ENCODE measurements around the gene HNF4A. TPM values are rescaled to one million over a fixed set of nuclear protein-coding genes. Genes with fewer than 3 reads are reported as not detected.

The HNF4A gene
- total RNA-seq, 6 experiments from 2014 or later, result not detected

- H3K9me3 Mint-ChIP-seq, result no peaks in the 10 kb centered on the region
- no peak overlapping the region for H3K4me3 Mint-ChIP-seq
- no peak for DNase-seq
- no peaks in the 10 kb centered on the region for H3K36me3 Mint-ChIP-seq (ENCODE audit: low read depth)
- H3K27ac Mint-ChIP-seq, result no peak overlapping the region
- no peak for TF ChIP-seq CTCF (IDR thresholded peaks at IDR 0.05)
- H3K27me3 Mint-ChIP-seq (ENCODE audit: insufficient read depth), result peaks cover 47% of the 10 kb centered on the region
- H3K4me1 Mint-ChIP-seq (ENCODE audit: low read depth), result peaks cover 14% of the 10 kb centered on the region
Measured at GRCh38 chr20:44392776-44393607, 37.5 kb downstream of the HNF4A start.

GRCh38 chr20:44393608-44394451, 38.3 kb downstream of the HNF4A start:
- no peaks in the 10 kb centered on the region for H3K9me3 Mint-ChIP-seq
- DNase-seq, result no peak
- peaks cover 15% of the 10 kb centered on the region for H3K4me1 Mint-ChIP-seq (ENCODE audit: low read depth)
- TF ChIP-seq CTCF (IDR thresholded peaks at IDR 0.05), result no peak
- H3K27me3 Mint-ChIP-seq (ENCODE audit: insufficient read depth), result peaks cover 48% of the 10 kb centered on the region
- no peak overlapping the region for H3K4me3 Mint-ChIP-seq
- H3K36me3 Mint-ChIP-seq (ENCODE audit: low read depth), result no peaks in the 10 kb centered on the region
- H3K27ac Mint-ChIP-seq, result no peak overlapping the region

GRCh38 chr20:44394452-44394701, 38.9 kb downstream of the HNF4A start:
- no peaks in the 10 kb centered on the region for H3K9me3 Mint-ChIP-seq
- TF ChIP-seq CTCF (IDR thresholded peaks at IDR 0.05), result no peak
- no peaks in the 10 kb centered on the region for H3K36me3 Mint-ChIP-seq (ENCODE audit: low read depth)
- H3K4me1 Mint-ChIP-seq (ENCODE audit: low read depth), result peaks cover 13% of the 10 kb centered on the region; the same call in 1 of the 2 replicates
- H3K27me3 Mint-ChIP-seq (ENCODE audit: insufficient read depth), result peaks cover 50% of the 10 kb centered on the region
- DNase-seq, result no peak
- no peak overlapping the region for H3K27ac Mint-ChIP-seq
- no peak overlapping the region for H3K4me3 Mint-ChIP-seq

GRCh38 chr20:44394702-44395460, 39.4 kb downstream of the HNF4A start:
- Mint-ChIP-seq H3K27ac (no peak overlapping the region), H3K4me1 (ENCODE audit: low read depth) (peaks cover 13% of the 10 kb centered on the region; the same call in 1 of the 2 replicates), H3K9me3 (no peaks in the 10 kb centered on the region), H3K36me3 (ENCODE audit: low read depth) (no peaks in the 10 kb centered on the region), H3K27me3 (ENCODE audit: insufficient read depth) (peaks cover 50% of the 10 kb centered on the region), H3K4me3 (no peak overlapping the region)
- no peak for DNase-seq
- no peak for TF ChIP-seq CTCF (IDR thresholded peaks at IDR 0.05)

- no peak for TF ChIP-seq CTCF (IDR thresholded peaks at IDR 0.05)
- Mint-ChIP-seq H3K36me3 (ENCODE audit: low read depth) (no peaks in the 10 kb centered on the region), H3K9me3 (no peaks in the 10 kb centered on the region), H3K4me1 (ENCODE audit: low read depth) (peaks cover 13% of the 10 kb centered on the region; the same call in 1 of the 2 replicates), H3K27ac (no peak overlapping the region), H3K27me3 (ENCODE audit: insufficient read depth) (peaks cover 47% of the 10 kb centered on the region), H3K4me3 (no peak overlapping the region)
- no peak for DNase-seq
Measured at GRCh38 chr20:44395461-44396340, 40.2 kb downstream of the HNF4A start.
